ENCODE data around the gene MATN4. TPM values are rescaled to one million over a fixed set of nuclear protein-coding genes. Genes with fewer than 3 reads are reported as not detected.

The MATN4 gene
- total and polyA plus RNA-seq, 2 of the 13 experiments (the other 11 are each of a cell fraction or from before 2014, with no cell fraction given) = not detected

GRCh38 chr20:45340236-45340847, 32.2 kb upstream of the MATN4 start (continued):
- TF ChIP-seq KAT8 (CRISPR knock-in tag; IDR thresholded peaks at IDR 0.05) = peak; percentile 50; the same call in 1 of the 2 replicates
- 0 out of 2 replicates have a peak, but pooled peaks have one; percentile 58 for TF ChIP-seq ZNF160 (CRISPR knock-in tag; IDR thresholded peaks at IDR 0.05)
- peak; percentile 57; the same call in 1 of the 2 replicates for TF ChIP-seq ZNF543 (CRISPR knock-in tag; IDR thresholded peaks at IDR 0.05)
- peak; percentile 74 for TF ChIP-seq GFI1 (CRISPR knock-in tag; IDR thresholded peaks at IDR 0.05; ENCODE audit: borderline replicate concordance)
- peak; percentile 50; the same call in 1 of the 2 replicates for TF ChIP-seq ZNF276 (CRISPR knock-in tag; IDR thresholded peaks at IDR 0.05; ENCODE audit: low read depth)
- TF ChIP-seq ARNT2 (CRISPR knock-in tag; IDR thresholded peaks at IDR 0.05; ENCODE audit: low read depth) = no peak
- peak; percentile 46; the same call in 1 of the 2 replicates for TF ChIP-seq NR2C2 (CRISPR knock-in tag; IDR thresholded peaks at IDR 0.05; ENCODE audit: borderline replicate concordance)
- peak; percentile 36; the same call in 1 of the 2 replicates for TF ChIP-seq ESRRA (CRISPR knock-in tag; IDR thresholded peaks at IDR 0.05; ENCODE audit: low read depth)
- TF ChIP-seq, protein P1, sequence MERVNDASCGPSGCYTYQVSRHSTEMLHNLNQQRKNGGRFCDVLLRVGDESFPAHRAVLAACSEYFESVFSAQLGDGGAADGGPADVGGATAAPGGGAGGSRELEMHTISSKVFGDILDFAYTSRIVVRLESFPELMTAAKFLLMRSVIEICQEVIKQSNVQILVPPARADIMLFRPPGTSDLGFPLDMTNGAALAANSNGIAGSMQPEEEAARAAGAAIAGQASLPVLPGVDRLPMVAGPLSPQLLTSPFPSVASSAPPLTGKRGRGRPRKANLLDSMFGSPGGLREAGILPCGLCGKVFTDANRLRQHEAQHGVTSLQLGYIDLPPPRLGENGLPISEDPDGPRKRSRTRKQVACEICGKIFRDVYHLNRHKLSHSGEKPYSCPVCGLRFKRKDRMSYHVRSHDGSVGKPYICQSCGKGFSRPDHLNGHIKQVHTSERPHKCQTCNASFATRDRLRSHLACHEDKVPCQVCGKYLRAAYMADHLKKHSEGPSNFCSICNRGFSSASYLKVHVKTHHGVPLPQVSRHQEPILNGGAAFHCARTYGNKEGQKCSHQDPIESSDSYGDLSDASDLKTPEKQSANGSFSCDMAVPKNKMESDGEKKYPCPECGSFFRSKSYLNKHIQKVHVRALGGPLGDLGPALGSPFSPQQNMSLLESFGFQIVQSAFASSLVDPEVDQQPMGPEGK (CRISPR knock-in tag; IDR thresholded peaks at IDR 0.05) = peak; percentile 65
- peak; percentile 85 for TF ChIP-seq ZNF781 (CRISPR knock-in tag; IDR thresholded peaks at IDR 0.05; ENCODE audit: borderline replicate concordance, not compliant biosample characterization)
- TF ChIP-seq ZNF737 (CRISPR knock-in tag; IDR thresholded peaks at IDR 0.05; ENCODE audit: borderline replicate concordance) = 0 out of 2 replicates have a peak, but pooled peaks have one; percentile 46
- TF ChIP-seq RBFOX2 (IDR thresholded peaks at IDR 0.05; ENCODE audit: low read depth, low read length) = peak; percentile 45; the same call in 1 of the 2 replicates
- TF ChIP-seq ZNF292 (CRISPR knock-in tag; IDR thresholded peaks at IDR 0.05; ENCODE audit: borderline replicate concordance, low read depth) = peak; percentile 73; the same call in 1 of the 2 replicates
- 0 out of 2 replicates have a peak, but pooled peaks have one; percentile 51 for TF ChIP-seq RELA (CRISPR knock-in tag; IDR thresholded peaks at IDR 0.05)
- TF ChIP-seq MIER2 (CRISPR knock-in tag; IDR thresholded peaks at IDR 0.05) = 0 out of 2 replicates have a peak, but pooled peaks have one; percentile 23
- TF ChIP-seq, protein P2, sequence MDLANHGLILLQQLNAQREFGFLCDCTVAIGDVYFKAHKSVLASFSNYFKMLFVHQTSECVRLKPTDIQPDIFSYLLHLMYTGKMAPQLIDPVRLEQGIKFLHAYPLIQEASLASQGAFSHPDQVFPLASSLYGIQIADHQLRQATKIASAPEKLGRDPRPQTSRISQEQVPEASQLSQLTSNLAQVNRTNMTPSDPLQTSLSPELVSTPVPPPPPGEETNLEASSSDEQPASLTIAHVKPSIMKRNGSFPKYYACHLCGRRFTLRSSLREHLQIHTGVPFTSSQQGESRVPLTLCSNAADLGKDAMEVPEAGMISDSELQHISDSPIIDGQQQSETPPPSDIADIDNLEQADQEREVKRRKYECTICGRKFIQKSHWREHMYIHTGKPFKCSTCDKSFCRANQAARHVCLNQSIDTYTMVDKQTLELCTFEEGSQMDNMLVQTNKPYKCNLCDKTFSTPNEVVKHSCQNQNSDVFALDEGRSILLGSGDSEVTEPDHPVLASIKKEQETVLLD (CRISPR knock-in tag; IDR thresholded peaks at IDR 0.05; ENCODE audit: low read depth) = no peak
- TF ChIP-seq PRMT3 (CRISPR knock-in tag; IDR thresholded peaks at IDR 0.05; ENCODE audit: borderline replicate concordance, low read depth) = no peak
